GM03348 (cell line): ENCODE measurements around the gene ADAM22.
"Not testable (repeated sequence)": the region's sequence is repeated elsewhere in the genome, so short reads cannot be mapped to it uniquely, and the experiment has no call there.

ENCODE experiments used
- DNase-seq: peaks from one replicate; pipeline ENCODE4 v3.0.0; 2012; ENCODE audit warnings: low spot score

ADAM22 gene

GRCh38 chr7:88111140-88111743 lies 177.2 kb downstream of the ADAM22 start:
- DNase-seq, result peak; percentile 55

DNA sequence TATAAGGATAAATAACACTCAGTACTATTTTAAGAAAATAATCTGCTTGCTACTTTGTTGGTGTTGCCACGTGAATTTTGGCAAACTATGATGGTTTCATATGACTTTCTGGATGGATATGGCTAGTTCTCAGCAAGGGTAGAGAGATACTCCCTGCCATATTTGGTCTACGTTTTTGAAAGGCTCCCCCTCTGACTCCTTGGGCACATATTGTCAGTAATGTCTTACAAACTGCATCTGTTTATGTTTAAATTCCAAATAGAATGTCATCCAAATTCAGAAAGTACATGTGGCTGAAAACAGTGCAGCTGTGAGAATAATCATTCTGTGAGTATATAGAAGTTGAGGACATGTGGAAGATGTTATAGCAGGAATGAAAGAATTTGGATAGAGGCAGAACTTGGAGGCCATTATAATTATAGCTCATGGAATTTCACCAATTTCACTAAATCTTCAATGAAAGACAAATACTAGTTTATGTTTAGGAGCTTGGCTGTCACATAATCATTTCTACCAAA lies 178.0 kb downstream of the ADAM22 start:
- DNase-seq, result no peak

GRCh38 chr7:88115258-88115796 lies 181.3 kb downstream of the ADAM22 start:
- DNase-seq, result no peak

GRCh38 chr7:88115816-88116215 lies 181.8 kb downstream of the ADAM22 start:
- DNase-seq, result no peak

- no peak for DNase-seq
These were observed 182.3 kb downstream of the ADAM22 start for GRCh38 chr7:88116235-88116795.

DNA sequence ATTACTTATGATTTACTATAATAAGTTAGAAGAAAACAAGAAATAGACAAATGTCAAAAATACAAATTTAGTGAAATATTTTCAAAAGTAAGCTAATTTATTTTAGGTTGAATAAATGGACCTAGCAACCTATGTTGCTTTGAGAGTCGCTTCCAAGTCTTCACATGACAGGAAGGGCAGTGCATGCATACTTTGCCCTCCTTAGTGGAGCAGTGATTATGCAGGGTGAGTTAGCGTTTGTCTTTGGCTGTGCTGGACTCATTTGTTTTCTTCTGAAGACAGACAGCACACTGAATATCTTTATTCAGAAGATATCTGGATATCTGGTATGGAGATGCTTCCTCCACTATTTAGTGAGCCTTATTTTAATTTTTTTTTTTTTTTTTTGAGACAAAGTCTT lies 183.3 kb downstream of the ADAM22 start:
- DNase-seq, result no peak

DNA sequence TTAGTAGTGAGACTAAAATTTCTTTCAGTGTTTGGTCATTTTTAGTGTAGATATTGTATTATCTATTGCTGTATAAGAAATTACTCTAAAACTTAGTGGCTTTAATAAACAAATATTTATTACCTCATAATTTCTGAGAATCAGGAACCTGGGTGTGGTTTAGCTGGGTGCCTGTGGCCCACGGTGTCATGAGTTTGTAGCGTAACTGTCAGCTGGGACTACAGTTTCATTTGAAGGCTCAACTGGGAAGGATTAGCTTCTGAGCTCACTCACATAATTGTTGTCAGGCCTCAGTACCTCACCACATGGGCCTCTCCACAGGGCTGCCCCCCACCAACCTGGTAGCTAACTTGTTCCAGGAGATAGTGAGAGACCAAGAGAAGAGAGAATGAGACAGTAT lies 187.3 kb downstream of the ADAM22 start:
- no peak for DNase-seq

DNA sequence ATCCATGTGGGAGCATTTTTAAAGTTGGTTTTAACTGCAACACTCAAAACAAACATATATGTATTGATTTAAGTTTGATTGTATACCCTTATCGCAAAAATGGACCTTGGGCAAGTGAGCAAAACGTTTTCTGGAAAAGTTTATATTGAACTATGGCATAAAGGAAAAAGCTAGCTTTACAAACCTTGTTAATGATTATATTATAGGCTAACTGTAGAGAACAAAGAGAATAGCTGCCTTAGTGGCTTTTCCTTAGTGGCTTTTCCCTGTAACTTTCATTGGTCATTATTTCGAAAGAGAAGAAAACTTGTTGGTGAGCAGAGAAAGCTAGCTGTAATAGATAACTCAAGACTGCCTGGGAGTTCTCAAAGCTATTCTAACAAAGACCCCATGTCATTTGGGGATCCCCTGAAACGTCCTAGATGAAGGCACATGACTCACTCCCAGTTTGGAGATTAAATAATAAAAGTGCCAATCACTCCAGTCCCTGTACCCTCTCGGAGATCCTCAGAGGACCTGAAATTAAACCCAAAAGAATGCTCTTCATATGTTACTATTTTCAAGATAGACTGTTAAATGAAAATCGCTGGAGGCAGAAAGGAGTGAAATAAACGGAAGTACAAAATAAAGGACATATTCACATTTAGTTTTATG lies 193.7 kb downstream of the ADAM22 start:
- DNase-seq, result no peak

DNA sequence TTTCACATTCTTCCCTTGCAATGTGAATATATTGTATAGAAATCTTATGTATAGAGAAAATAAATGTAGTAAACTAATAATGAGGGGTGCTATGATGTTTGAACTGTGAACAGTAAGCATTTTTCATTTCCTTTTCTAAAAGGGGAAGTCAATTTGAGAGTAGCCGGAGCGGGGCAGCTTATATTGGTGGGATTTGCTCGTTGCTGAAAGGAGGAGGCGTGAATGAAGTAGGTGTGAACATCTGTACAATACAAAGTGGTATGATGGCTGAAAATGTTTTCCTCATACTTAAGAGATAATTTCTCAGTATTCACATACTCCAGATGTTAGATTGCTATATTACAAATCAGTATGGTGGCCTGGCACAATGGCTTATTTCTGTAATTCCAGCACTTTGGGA lies 198.7 kb downstream of the ADAM22 start:
- no peak for DNase-seq

DNA sequence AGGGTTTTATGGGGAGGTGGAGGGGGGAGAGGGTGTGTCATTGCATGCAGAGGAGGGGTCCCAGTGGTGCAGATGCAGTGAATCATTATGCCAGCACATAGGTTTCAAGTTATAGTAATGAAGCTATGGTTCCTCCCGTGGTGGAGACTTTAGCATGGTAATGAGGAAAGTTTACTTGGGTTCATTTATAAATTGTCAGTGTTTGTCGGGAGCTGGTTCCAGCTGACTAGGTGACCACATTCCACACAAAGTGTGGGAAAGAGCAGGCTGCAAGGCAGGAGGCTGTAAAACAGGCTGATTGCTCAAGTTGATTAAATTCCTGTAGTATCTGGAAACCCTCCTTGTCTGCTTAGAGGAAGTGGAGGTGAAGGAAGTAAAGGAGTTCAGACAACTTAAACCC lies 206.9 kb downstream of the ADAM22 start:
- no peak for DNase-seq

GRCh38 chr7:88141479-88141878 lies 207.4 kb downstream of the ADAM22 start:
- no peak for DNase-seq

GRCh38 chr7:88141953-88142352 lies 207.9 kb downstream of the ADAM22 start:
- DNase-seq, result no peak

DNA sequence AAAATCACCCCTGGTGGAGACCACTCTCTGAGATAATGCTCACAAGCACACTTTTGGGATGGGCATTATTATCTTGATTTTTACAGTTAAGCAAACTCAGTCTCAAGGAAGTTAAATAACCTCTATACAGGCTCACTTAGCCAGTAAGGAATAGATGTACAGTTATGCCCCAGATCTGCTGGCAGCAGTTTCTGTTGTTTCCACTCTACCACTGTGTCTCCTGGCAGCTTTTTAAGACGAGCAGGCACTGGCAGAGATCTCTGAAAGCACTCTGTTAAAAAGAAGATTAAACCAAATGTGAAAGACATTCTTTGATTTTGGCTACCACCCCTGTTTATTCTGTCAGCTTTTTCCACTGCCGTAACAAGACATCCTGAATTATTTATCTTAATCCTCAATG lies 212.6 kb downstream of the ADAM22 start:
- no peak for DNase-seq

GRCh38 chr7:88147341-88147740 lies 213.3 kb downstream of the ADAM22 start:
- DNase-seq, result no peak

DNA sequence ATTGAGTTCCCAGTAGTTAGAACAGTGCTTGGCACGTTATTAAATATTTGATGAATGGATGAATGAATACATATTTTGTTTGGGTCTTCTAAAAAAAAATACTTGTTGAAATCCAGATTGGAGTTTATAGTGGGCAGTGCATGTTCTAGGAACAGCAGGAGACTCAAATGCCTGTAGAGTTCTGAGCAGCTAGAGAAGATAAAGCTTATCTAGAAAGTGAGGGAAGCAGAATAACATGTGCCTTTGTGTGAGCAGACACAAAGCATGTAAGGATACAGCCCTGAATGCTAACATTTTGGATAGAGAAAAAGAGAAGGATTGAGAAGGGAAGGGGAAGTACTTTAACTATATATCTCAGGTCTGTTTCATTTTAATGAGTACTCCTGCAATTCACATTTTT lies 213.9 kb downstream of the ADAM22 start:
- DNase-seq, result no peak

GRCh38 chr7:88150033-88150432 lies 216.0 kb downstream of the ADAM22 start:
- no peak for DNase-seq

DNA sequence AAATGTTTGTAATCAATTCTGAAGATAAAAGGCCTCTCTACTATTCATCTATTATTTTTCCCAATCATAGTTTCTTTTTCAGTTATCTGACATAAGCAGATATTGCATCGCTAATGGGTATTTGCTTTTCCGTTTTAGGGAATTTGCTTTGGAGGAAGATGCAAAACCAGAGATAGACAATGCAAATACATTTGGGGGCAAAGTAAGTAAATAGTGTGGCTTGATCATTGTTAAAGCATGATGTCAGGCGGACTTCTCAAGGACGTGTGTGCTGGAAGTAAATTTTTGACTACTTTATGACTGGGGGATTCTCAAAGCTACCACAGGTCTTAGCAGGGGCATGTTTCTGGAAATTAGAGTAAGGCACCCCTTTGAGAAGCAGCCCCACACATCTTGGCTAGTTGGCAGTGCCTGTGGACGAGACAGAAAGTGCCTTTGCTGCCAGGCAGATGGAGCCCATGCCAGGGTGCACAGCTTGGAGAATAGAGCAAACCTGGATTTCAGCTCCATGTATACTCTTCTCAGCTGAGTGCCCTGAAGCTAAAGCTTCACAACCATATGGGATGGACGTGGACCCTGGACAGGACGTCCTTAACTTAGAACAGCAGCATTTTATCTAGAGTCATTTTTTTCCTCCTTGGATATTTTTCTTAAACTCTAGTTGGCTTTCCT lies 217.2 kb downstream of the ADAM22 start:
- no peak for DNase-seq

- DNase-seq, result no peak
These were observed 219.3 kb downstream of the ADAM22 start for GRCh38 chr7:88153378-88153777.

GRCh38 chr7:88155756-88156155 lies 221.7 kb downstream of the ADAM22 start:
- no peak for DNase-seq

GRCh38 chr7:88156356-88156755 lies 222.3 kb downstream of the ADAM22 start:
- DNase-seq, result no peak

- not testable (repeated sequence) for DNase-seq
These were observed 225.7 kb downstream of the ADAM22 start for GRCh38 chr7:88159741-88160140.

DNA sequence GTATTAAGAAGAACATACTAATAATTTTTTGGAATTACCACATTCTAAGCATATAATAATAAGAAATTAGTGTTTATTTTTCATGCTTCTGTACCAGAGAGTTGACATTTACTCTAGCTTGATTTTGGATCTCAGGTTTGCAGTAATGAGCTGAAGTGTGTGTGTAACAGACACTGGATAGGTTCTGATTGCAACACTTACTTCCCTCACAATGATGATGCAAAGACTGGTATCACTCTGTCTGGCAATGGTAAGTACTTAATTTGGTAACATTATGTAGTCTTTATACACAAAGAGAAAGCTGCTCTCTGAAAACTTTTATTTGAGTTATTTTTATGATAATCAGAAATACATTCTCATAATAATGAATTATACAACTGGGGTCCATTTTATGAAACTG lies 231.6 kb downstream of the ADAM22 start:
- no peak for DNase-seq

DNA sequence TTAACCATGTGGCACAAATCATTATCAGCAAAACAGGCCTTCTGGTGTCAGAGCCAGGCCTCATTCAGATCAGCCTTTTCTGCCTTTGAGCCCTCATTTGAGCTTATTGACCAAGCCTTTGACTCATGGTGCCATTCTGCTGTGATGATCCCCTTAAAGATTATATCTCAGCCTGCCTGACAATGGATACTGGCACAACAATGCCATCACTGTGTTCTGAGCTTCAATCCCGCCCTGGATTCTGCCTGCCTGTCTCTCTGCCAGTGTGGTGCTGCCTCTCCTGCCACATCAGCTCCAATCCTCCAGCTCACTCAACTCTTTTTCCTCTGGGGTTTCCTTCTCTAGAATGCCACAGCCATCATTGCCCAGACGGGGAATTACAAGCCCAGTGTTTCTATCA lies 233.2 kb downstream of the ADAM22 start:
- DNase-seq, result no peak
